Spleen (tissue), 7 donors: ENCODE data around the gene BCL10.

Experiments used
- CTCF ChIP-seq, 11 experiments: fragments of 200-600 bp in 7 of 11; fragments of 450-650 bp in 4 of 11; sonication (generic) in 4 of 11; IDR thresholded peaks in 8 of 11; conservative IDR thresholded peaks in 3 of 11; 1 replicate in 7 of 11; 2 replicates in 4 of 11; pipeline versions ENCODE4 v1.4.0 to v1.8.0; 2016 to 2021; ENCODE audit warnings: antibody characterized with exemption in 11 of 11, inconsistent platforms in 4 of 11, mild to moderate bottlenecking in 1 of 11
- POLR2A ChIP-seq, 3 donors: fragments of 450-650 bp; IDR thresholded peaks; one replicate each; pipeline ENCODE4 v1.5.1; 2017; ENCODE audit warnings: antibody characterized with exemption in 3 of 3, mild to moderate bottlenecking in 1 of 3
- donor health status: DM: no; HTN: no; CAD: no; lungs with moderate emphysema.
- donor health status: DM: no; HTN: no; CAD: no.
- donor health status: DM: no; HTN: no; CAD: no.

- TF ChIP-seq CTCF (IDR thresholded peaks at IDR 0.05 in 8 of 11, conservative IDR thresholded peaks at IDR 0.05 in 3 of 11): no peak
- no peak for TF ChIP-seq POLR2A (IDR thresholded peaks at IDR 0.05)
These were observed 41.8 kb upstream of the BCL10 start for GRCh38 chr1:85318217-85318616.
